Measurements from ENCODE around the gene CHRNB4. TPM values are rescaled to one million over a fixed set of nuclear protein-coding genes. Genes with fewer than 3 reads are reported as not detected.

CHRNB4 gene
- total RNA-seq, 1 donor = not detected

- no peak for DNase-seq (ENCODE audit: low read depth)
- no peak for TF ChIP-seq CTCF (IDR thresholded peaks at IDR 0.05; ENCODE audit: insufficient read depth, low read depth, low read length)
- no peak overlapping the region for H3K4me3 ChIP-seq (ENCODE audit: low read depth, low read length)
Observed at GRCh38 chr15:78604420-78604819, 36.6 kb downstream of the CHRNB4 start.

DNA sequence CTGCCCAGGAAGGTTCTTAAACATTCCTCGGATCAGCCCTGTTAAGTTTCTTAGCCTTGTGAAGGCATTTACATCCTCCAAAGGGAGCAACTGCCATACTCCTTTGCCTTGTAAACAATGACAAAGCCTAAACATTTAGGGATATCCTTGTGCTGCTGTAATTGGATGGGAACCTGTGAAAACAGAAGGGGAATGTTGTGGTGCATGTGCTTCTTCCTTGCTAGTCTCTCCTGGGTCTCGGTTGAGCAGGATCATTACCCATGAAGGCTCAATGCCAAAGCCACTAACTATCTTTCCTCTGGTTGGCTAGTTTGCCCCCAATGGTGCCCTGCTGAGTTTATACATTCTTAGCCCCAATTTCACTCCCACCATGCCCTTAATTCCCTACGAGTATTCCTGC lies 37.5 kb downstream of the CHRNB4 start:
- no peak overlapping the region for H3K4me3 ChIP-seq (ENCODE audit: low read depth, low read length)
- TF ChIP-seq CTCF (IDR thresholded peaks at IDR 0.05; ENCODE audit: insufficient read depth, low read depth, low read length) = no peak
- no peak for DNase-seq (ENCODE audit: low read depth)

DNA sequence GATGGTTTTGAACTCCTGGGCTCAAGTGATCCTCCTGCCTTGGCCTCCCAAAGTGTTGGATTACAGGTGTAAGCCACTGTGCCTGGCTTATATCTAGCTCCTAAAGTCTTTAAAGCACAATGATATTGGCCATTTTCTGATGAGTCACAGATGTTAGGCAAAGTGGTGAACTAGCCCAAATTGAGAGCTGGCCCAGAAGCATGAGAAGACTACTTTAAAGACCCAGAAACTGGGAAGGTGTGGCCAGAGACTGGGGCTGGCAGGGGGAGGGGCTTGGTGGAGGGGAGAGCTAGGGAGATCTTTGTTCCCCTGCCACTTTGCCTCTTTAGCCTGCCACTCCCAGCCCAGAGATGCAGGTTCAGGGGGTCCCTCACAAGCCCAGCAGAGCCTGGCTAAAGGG lies 41.8 kb downstream of the CHRNB4 start:
- DNase-seq (ENCODE audit: low read depth) = no peak
- H3K4me3 ChIP-seq (ENCODE audit: low read depth, low read length) = no peak overlapping the region
- TF ChIP-seq CTCF (IDR thresholded peaks at IDR 0.05; ENCODE audit: insufficient read depth, low read depth, low read length) = no peak

GRCh38 chr15:78598348-78598747 lies 42.7 kb downstream of the CHRNB4 start:
- no peak for DNase-seq (ENCODE audit: low read depth)
- no peak overlapping the region for H3K4me3 ChIP-seq (ENCODE audit: low read depth, low read length)
- TF ChIP-seq CTCF (IDR thresholded peaks at IDR 0.05; ENCODE audit: insufficient read depth, low read depth, low read length) = no peak

GRCh38 chr15:78597583-78597982 lies 43.4 kb downstream of the CHRNB4 start:
- DNase-seq (ENCODE audit: low read depth) = no peak
- no peak for TF ChIP-seq CTCF (IDR thresholded peaks at IDR 0.05; ENCODE audit: insufficient read depth, low read depth, low read length)

GRCh38 chr15:78574944-78575343 lies 66.1 kb downstream of the CHRNB4 start:
- H3K4me3 ChIP-seq (ENCODE audit: low read depth, low read length) = no peak overlapping the region
- no peak for TF ChIP-seq CTCF (IDR thresholded peaks at IDR 0.05; ENCODE audit: insufficient read depth, low read depth, low read length)
- DNase-seq (ENCODE audit: low read depth) = no peak

More at GRCh38 chr15:78597583-78597982, 43.4 kb downstream of the CHRNB4 start:
- no peak overlapping the region for H3K4me3 ChIP-seq (ENCODE audit: low read depth, low read length)

Small RNA genes within 50 kb of the gene (small RNA-seq; reads per million reads assigned to genes)
- not detected for gene AC067863.2

Other genes starting within 250 kb of the CHRNB4 start
- gene IREB2, start 203.0 kb downstream of the CHRNB4 start, total RNA-seq = 38.9 and 39.0 TPM in 2 replicates
- 1.7 and 2.3 TPM in 2 replicates for gene HYKK, start 133.6 kb downstream of the CHRNB4 start, total RNA-seq
- gene PSMA4, start 100.8 kb downstream of the CHRNB4 start, total RNA-seq = 215 and 291 TPM in 2 replicates
- 0.64 and 2.2 TPM in 2 replicates for gene CHRNA5, start 75.7 kb downstream of the CHRNB4 start, total RNA-seq
- gene CHRNA3, start 20.2 kb downstream of the CHRNB4 start, total RNA-seq = under 0.01 TPM in 1 of 2 replicates, not detected in the other
- 16.4 and 17.4 TPM in 2 replicates for gene ADAMTS7, start 170.3 kb upstream of the CHRNB4 start, total RNA-seq
- 366 and 480 TPM in 2 replicates for gene MORF4L1, start 231.7 kb upstream of the CHRNB4 start, total RNA-seq